CD14-positive monocyte (primary cell): ENCODE data around the gene CLEC18A. TPM values are rescaled to one million over a fixed set of nuclear protein-coding genes. Genes with fewer than 3 reads are reported as not detected.
"Not testable (repeated sequence)": the region's sequence is repeated elsewhere in the genome, so short reads cannot be mapped to it uniquely, and the experiment has no call there.

ENCODE experiments used
- DNase-seq, 3 donors: peaks; one replicate each; pipeline ENCODE4 v3.0.0-alpha.2; 2011 to 2022
- H2AFZ ChIP-seq: 2 replicates; pipeline ENCODE4 v1.6.0; 2012; ENCODE audit warnings: mild to moderate bottlenecking, low read depth, low read length, inconsistent platforms; ENCODE audit not compliant: insufficient read depth, poor library complexity, severe bottlenecking
- H3K27ac ChIP-seq, 2 donors: 1 replicate in 1 of 2; 2 replicates in 1 of 2; pipeline ENCODE4 v1.5.1; 2012 to 2013; ENCODE audit warnings: low read length in 2 of 2, control low read depth in 1 of 2, inconsistent platforms in 1 of 2, low read depth in 1 of 2, mild to moderate bottlenecking in 1 of 2
- H3K27me3 ChIP-seq, 2 donors: one replicate each; pipeline versions ENCODE4 v1.6.0 to v1.6.1; 2011 to 2013; ENCODE audit warnings: low read length in 2 of 2; ENCODE audit not compliant: control insufficient read depth in 2 of 2, insufficient read depth in 2 of 2
- H3K36me3 ChIP-seq, 2 donors: replicated peaks in 1 of 2; 1 replicate in 1 of 2; 2 replicates in 1 of 2; pipeline versions ENCODE4 v1.5.1 to v1.6.1; 2012 to 2013; ENCODE audit warnings: low read length in 2 of 2, control low read depth in 1 of 2, inconsistent platforms in 1 of 2, mild to moderate bottlenecking in 1 of 2; ENCODE audit not compliant: insufficient read depth in 2 of 2, control insufficient read depth in 1 of 2
- H3K4me1 ChIP-seq, 2 donors: 1 replicate in 1 of 2; 2 replicates in 1 of 2; pipeline versions ENCODE4 v1.5.1 to v1.6.1; 2012 to 2013; ENCODE audit warnings: low read length in 2 of 2, control low read depth in 1 of 2, inconsistent platforms in 1 of 2, mild to moderate bottlenecking in 1 of 2, moderate library complexity in 1 of 2; ENCODE audit not compliant: insufficient read depth in 2 of 2, control insufficient read depth in 1 of 2
- H3K4me2 ChIP-seq: replicated peaks from 2 replicates; pipeline ENCODE3; 2012; ENCODE audit warnings: low read length, moderate library complexity, mild to moderate bottlenecking; ENCODE audit not compliant: poor library complexity, severe bottlenecking; ENCODE audit errors: extremely low read depth
- H3K4me3 ChIP-seq, 3 experiments: fragments of 200-600 bp in 1 of 3; sonication (generic) in 1 of 3; replicated peaks in 1 of 3; 1 replicate in 2 of 3; 2 replicates in 1 of 3; pipeline ENCODE4 v1.5.1; 2011 to 2013; ENCODE audit warnings: low read length in 3 of 3, mild to moderate bottlenecking in 3 of 3, control low read depth in 2 of 3, low read depth in 2 of 3, inconsistent platforms in 1 of 3, moderate library complexity in 1 of 3
- H3K79me2 ChIP-seq: 2 replicates; pipeline ENCODE4 v1.6.0; 2012; ENCODE audit warnings: mild to moderate bottlenecking, control low read depth, inconsistent platforms, low read length, moderate library complexity; ENCODE audit not compliant: insufficient read depth
- H3K9ac ChIP-seq: 2 replicates; pipeline ENCODE4 v1.6.0; 2017; ENCODE audit warnings: low read length, mild to moderate bottlenecking; ENCODE audit not compliant: insufficient read depth, poor library complexity, severe bottlenecking
- H3K9me3 ChIP-seq, 2 donors: replicated peaks in 1 of 2; 1 replicate in 1 of 2; 2 replicates in 1 of 2; pipeline versions ENCODE4 v1.5.1 to v1.6.1; 2012 to 2013; ENCODE audit warnings: low read length in 2 of 2, control low read depth in 1 of 2; ENCODE audit not compliant: control insufficient read depth in 1 of 2, insufficient read depth in 1 of 2
- H4K20me1 ChIP-seq: 2 replicates; pipeline ENCODE4 v1.6.0; 2012; ENCODE audit warnings: mild to moderate bottlenecking, low read length, control low read depth, moderate library complexity; ENCODE audit not compliant: insufficient read depth
- H3K27ac Mint-ChIP-seq, 7 donors: one replicate each; pipeline ENCODE4 v1.8.0; 2020; ENCODE audit warnings: mild to moderate bottlenecking in 7 of 7, mixed read lengths in 7 of 7, moderate library complexity in 6 of 7, inconsistent platforms in 2 of 7
- H3K27me3 Mint-ChIP-seq, 3 donors: one replicate each; pipeline ENCODE4 v1.8.0; 2021 to 2022; ENCODE audit warnings: low read depth in 3 of 3, mild to moderate bottlenecking in 3 of 3, mixed read lengths in 3 of 3, moderate library complexity in 3 of 3, inconsistent platforms in 1 of 3
- H3K36me3 Mint-ChIP-seq, 2 donors: one replicate each; pipeline ENCODE4 v1.8.0; 2020; ENCODE audit warnings: mixed read lengths in 2 of 2, inconsistent platforms in 1 of 2, mild to moderate bottlenecking in 1 of 2
- H3K4me1 Mint-ChIP-seq: one replicate; pipeline ENCODE4 v1.8.0; 2020; ENCODE audit warnings: mild to moderate bottlenecking, mixed read lengths
- H3K4me3 Mint-ChIP-seq, 2 donors: one replicate each; pipeline ENCODE4 v1.8.0; 2020; ENCODE audit warnings: mild to moderate bottlenecking in 2 of 2, mixed read lengths in 2 of 2, moderate library complexity in 1 of 2
- H3K9me3 Mint-ChIP-seq, 7 donors: one replicate each; pipeline ENCODE4 v1.8.0; 2020 to 2022; ENCODE audit warnings: mixed read lengths in 7 of 7, mild to moderate bottlenecking in 6 of 7, moderate library complexity in 6 of 7, inconsistent platforms in 2 of 7
- WGBS: methylation state at CpG from one replicate; pipeline ENCODE4 v1.1.5; 2013; ENCODE audit warnings: missing lambda C conversion rate; ENCODE audit not compliant: insufficient coverage; 5-methylcytosine and 5-hydroxymethylcytosine counted together
- intact Hi-C, 2 donors: fragments of 100-400 bp; cut with micrococcal nuclease; formaldehyde crosslinking; loops; one replicate each; pipeline versions ENCODE4 v1.15.0 to v1.15.1; 2023
- polyA plus RNA-seq, 3 donors: library from polyadenylated mRNA; depleted of rRNA in 1 of 3; unstranded in 2 of 3; stranded (reverse) in 1 of 3; fragments of 300-500 nt in 2 of 3; fragments of >200 nt in 1 of 3; fragmentation: Illumina TruSeq in 2 of 3; gene quantifications; 1 replicate in 2 of 3; 2 replicates in 1 of 3; pipeline ENCODE4 v1.2.3, GENCODE V29; 2012 to 2021

Gene CLEC18A
- polyA plus RNA-seq, 3 donors, result 2.7 TPM; not detected in 2

GRCh38 chr16:69967688-69968087, 16.6 kb downstream of the CLEC18A start:
- H3K9ac ChIP-seq, H4K20me1 ChIP-seq, H3K4me1 ChIP-seq, intact Hi-C loops, H2AFZ ChIP-seq, H3K4me2 ChIP-seq, H3K27me3 ChIP-seq, H3K36me3 ChIP-seq, H3K4me3 ChIP-seq, H3K36me3 Mint-ChIP-seq, H3K27me3 Mint-ChIP-seq, H3K27ac ChIP-seq, H3K4me1 Mint-ChIP-seq, DNase-seq, H3K79me2 ChIP-seq, H3K4me3 Mint-ChIP-seq, H3K9me3 Mint-ChIP-seq, H3K27ac Mint-ChIP-seq, H3K9me3 ChIP-seq: not testable (repeated sequence)
- WGBS, result no CpG with 5 or more reads among the region's 5 CpGs

GRCh38 chr16:69968125-69968524, 17.0 kb downstream of the CLEC18A start:
- H3K36me3 Mint-ChIP-seq, H3K27me3 ChIP-seq, H3K9ac ChIP-seq, H4K20me1 ChIP-seq, H2AFZ ChIP-seq, intact Hi-C loops, H3K27ac Mint-ChIP-seq, H3K79me2 ChIP-seq, H3K4me1 ChIP-seq, DNase-seq, H3K27me3 Mint-ChIP-seq, H3K4me1 Mint-ChIP-seq, H3K4me2 ChIP-seq, H3K9me3 Mint-ChIP-seq, H3K27ac ChIP-seq, H3K4me3 ChIP-seq, H3K36me3 ChIP-seq, H3K9me3 ChIP-seq, H3K4me3 Mint-ChIP-seq: not testable (repeated sequence)
- no CpG with 5 or more reads among the region's 10 CpGs for WGBS

- H3K4me2 ChIP-seq, H3K27me3 Mint-ChIP-seq, H3K9me3 Mint-ChIP-seq, H3K4me3 ChIP-seq, H3K4me3 Mint-ChIP-seq, H3K27ac Mint-ChIP-seq, DNase-seq, H3K4me1 Mint-ChIP-seq, H3K4me1 ChIP-seq, H3K36me3 ChIP-seq, H2AFZ ChIP-seq, H3K79me2 ChIP-seq, H3K36me3 Mint-ChIP-seq, H3K27me3 ChIP-seq, H3K27ac ChIP-seq, H4K20me1 ChIP-seq, H3K9me3 ChIP-seq, H3K9ac ChIP-seq, intact Hi-C loops: not testable (repeated sequence)
- no CpG with 5 or more reads among the region's 4 CpGs for WGBS
Measured at GRCh38 chr16:69969657-69970056, 18.5 kb downstream of the CLEC18A start.

GRCh38 chr16:69972120-69972519, 21.0 kb downstream of the CLEC18A start:
- H3K4me1 ChIP-seq, H3K4me2 ChIP-seq, H3K9me3 Mint-ChIP-seq, H3K4me3 ChIP-seq, H3K27ac ChIP-seq, H3K9me3 ChIP-seq, H3K4me1 Mint-ChIP-seq, H3K36me3 ChIP-seq, H3K27me3 Mint-ChIP-seq, H3K79me2 ChIP-seq, H3K9ac ChIP-seq, H3K36me3 Mint-ChIP-seq, H2AFZ ChIP-seq, DNase-seq, H3K27me3 ChIP-seq, H3K27ac Mint-ChIP-seq, H4K20me1 ChIP-seq, H3K4me3 Mint-ChIP-seq, intact Hi-C loops: not testable (repeated sequence)
- WGBS, result no CpG with 5 or more reads among the region's 7 CpGs
